GM18907 (cell line): ENCODE measurements around the gene ZIC3.
"Not testable (repeated sequence)": the region's sequence is repeated elsewhere in the genome, so short reads cannot be mapped to it uniquely, and the experiment has no call there.

Experiments used
- ATAC-seq: cut with Tn5 transposase; IDR thresholded peaks from one replicate; pipeline ENCODE4 v1.9.1; 2021; ENCODE audit warnings: mild to moderate bottlenecking, moderate library complexity; ENCODE audit not compliant: unreplicated experiment

Gene ZIC3

GRCh38 chrX:137565921-137566745 is at the start of gene ZIC3:
ZIC3 (plus strand) TSS chrX:137566127; CDS start chrX:137566692, 565 bp downstream.
- ATAC-seq, result no peak

GRCh38 chrX:137519459-137519858 is 46.5 kb upstream of the ZIC3 start:
- ATAC-seq, result no peak

- no peak for ATAC-seq
Observed at GRCh38 chrX:137545711-137546651, 19.9 kb upstream of the ZIC3 start.

GRCh38 chrX:137547291-137547690 is 18.6 kb upstream of the ZIC3 start:
- no peak for ATAC-seq

- ATAC-seq, result no peak
Observed at GRCh38 chrX:137548261-137548660, 17.7 kb upstream of the ZIC3 start.

GRCh38 chrX:137549073-137549472 is 16.9 kb upstream of the ZIC3 start:
- no peak for ATAC-seq

GRCh38 chrX:137549851-137550664 is 15.9 kb upstream of the ZIC3 start:
- no peak for ATAC-seq

GRCh38 chrX:137550665-137551261 is 15.2 kb upstream of the ZIC3 start:
- no peak for ATAC-seq

- not testable (repeated sequence) for ATAC-seq
Observed at GRCh38 chrX:137552098-137552497, 13.8 kb upstream of the ZIC3 start.

- ATAC-seq, result no peak
Observed at GRCh38 chrX:137562096-137562495, 3.8 kb upstream of the ZIC3 start.

- ATAC-seq, result no peak
Observed at GRCh38 chrX:137563681-137564651, 2.0 kb upstream of the ZIC3 start.

- ATAC-seq, result no peak
Observed at GRCh38 chrX:137565318-137565904, 516 bp upstream of the ZIC3 start.

- ATAC-seq, result no peak
Observed at GRCh38 chrX:137566746-137567679, 1.1 kb downstream of the ZIC3 start.

- no peak for ATAC-seq
Observed at GRCh38 chrX:137567682-137568232, 1.8 kb downstream of the ZIC3 start.

GRCh38 chrX:137568741-137569469 is 3.0 kb downstream of the ZIC3 start:
- ATAC-seq, result no peak

GRCh38 chrX:137569470-137569891 is 3.6 kb downstream of the ZIC3 start:
- no peak for ATAC-seq
